HK-2 (cell line): ENCODE data around the gene NPPA.

ENCODE experiments used
- DNase-seq: peaks from one replicate; pipeline ENCODE4 v3.0.0-alpha.2; 2018; ENCODE audit not compliant: unreplicated experiment

The NPPA gene

GRCh38 chr1:11842154-11843041 is 5.2 kb downstream of the NPPA start:
- no peak for DNase-seq

GRCh38 chr1:11841245-11842153 is 6.1 kb downstream of the NPPA start:
- no peak for DNase-seq

- DNase-seq = no peak
Measured at GRCh38 chr1:11839727-11840705, 7.6 kb downstream of the NPPA start.

- DNase-seq = peak; percentile 66
Measured at GRCh38 chr1:11838349-11839272, 9.0 kb downstream of the NPPA start.

DNA sequence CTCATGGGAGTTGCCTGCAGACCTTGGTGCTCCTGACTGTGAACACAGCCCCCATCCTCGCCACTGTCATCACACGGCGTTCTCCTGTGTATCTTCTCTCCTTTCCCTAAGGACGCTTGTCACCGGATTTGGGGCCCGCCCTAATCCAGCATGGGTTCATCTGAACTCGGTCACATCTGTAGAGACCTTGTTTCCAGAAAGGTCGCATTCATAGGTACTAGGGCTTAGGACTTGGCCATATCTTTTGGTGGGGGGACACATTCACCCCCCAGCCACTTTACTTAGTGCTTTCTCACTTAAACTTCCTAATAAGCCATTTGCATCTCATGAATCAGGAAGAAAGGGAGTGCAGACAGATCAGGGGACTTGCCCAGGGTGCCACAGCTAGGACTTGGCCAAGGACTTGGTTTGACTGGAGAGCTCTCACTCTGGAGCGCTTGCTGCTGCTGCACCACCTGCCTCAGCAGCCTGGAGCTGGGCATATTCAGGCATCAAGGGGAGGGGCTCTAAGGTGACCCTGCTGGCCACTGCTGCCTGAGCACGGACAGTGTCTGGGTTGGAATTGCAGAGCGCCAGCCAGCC is 9.7 kb downstream of the NPPA start:
- no peak for DNase-seq

DNA sequence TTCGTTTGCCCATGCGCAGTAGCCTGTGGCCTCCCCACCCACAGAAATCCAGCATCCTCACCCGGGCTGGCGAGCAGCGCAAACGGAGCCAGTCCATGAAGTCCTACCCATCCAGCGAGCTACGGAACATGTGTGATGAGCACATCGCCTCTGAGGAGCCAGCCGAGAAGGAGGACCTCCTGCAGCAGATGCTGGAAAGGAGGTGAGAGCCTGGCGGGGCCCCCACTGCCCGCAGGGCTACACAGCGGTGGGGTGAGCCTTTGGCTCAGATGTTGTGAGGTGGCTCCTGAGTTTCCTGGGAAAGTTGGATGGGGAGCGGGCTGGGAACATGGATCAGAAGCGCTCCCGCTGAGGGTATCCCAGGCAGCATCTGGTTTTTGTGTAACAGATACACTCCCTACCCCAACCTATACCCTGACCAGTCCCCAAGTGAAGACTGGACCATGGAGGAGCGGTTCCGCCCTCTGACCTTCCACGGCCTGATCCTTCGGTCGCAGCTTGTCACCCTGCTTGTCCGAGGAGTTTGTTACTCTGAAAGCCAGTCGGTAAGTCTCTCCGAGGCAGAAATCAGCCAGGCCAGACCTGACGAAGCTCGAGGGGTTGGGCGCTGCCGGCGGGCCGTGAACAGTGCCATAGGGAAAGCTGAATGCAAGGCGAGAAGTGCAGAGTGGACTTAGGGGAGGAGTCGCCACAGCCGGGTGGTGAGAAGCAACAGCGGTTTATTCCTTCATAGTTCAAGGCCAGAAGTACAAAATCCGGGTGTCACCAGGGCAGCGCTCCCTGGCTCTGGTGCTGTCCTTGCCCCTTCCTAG is 10.4 kb downstream of the NPPA start:
- no peak for DNase-seq

DNA sequence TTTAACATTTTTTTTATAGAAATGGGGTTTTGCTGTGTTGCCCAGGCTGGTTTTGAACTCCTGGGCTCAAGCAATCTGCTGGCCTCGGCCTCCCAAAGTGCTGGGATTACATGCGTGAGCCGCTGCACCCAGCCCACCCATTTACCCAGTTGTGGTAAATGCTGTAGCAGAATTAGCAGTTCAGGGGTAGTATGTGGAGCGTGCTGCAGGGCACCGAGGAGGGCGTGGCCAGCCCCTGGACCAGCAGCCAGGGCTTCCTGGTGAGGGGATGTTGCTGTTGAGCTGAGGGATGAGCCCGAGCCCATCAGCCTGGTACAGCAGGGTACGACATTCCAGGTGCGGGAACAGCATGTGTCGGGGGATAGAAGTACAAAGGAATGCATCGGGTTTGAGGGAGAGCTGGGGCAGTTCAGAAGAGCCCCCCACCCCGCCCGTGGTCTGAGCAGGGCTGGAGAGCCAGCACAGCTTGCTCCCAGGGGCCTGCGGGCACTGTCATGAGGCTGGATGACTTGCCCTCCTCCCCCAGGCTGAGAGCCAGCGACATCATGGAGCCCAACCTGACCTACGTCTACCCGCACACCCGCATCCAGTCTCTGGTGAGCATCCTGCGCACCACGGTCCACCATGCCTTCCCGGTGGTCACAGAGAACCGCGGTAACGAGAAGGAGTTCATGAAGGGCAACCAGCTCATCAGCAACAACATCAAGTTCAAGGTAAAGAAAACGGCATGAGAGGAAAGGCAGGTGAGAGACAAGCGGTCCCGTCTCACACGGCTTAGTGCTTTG is 11.9 kb downstream of the NPPA start:
- DNase-seq = no peak

DNA sequence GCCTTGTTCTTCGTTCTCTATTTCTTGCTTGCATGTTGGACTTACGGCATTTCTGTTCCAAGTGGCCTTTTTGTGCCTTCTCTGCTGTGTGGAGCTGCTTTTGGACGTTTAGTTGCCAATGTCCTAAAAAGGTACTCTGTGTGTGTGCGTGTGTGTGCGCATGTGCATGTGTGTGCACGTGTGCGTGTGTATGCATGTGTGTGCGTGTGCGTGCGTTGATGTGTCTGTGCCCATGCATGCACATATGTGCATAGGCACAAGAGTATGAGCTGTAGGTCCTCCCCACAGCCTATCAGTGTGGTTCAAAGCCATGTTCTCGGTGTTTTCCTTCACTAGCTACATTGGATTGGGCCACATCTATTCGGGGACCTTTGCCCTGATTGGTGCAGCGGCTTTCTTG is 13.7 kb downstream of the NPPA start:
- no peak for DNase-seq

DNA sequence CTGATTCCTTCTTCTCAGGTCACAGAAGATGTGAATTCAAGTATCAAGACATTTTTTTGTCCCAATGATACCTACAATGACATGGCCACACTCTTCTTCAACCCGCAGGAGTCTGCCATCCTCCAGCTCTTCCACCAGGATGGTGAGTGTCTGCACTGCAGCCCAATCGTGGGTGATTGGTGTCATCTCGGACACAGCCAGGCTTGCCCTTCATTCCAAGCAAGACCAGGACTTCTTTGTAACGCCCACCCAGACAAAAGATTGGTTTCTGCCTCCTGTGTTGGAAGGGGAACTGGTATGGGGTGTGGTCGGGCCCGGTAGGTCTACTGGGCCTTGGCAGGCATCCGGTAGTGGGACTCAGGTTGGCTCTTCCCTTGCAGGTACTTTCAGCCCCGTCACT is 14.1 kb downstream of the NPPA start:
- DNase-seq = no peak

- DNase-seq = no peak
Measured at GRCh38 chr1:11831945-11832725, 15.4 kb downstream of the NPPA start.

DNA sequence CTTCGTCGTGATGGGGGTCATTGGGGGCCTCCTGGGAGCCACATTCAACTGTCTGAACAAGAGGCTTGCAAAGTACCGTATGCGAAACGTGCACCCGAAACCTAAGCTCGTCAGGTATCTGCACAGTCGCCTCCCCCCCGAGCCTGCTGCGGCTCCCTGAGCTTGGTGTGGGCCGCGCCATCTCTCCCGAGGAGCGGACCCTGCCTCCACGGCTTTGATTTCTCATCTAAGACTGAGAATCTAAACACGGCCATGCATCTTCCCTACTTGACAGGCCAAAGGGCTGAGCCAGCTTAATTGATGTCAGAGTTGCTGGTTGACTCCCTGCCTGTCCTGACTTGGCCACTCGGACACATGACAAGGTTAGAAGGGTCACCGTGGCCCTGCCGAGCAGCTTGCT is 19.1 kb downstream of the NPPA start:
- no peak for DNase-seq

GRCh38 chr1:11826946-11827345 is 20.6 kb downstream of the NPPA start:
- no peak for DNase-seq

GRCh38 chr1:11825131-11825530 is 22.5 kb downstream of the NPPA start:
- DNase-seq = no peak

DNA sequence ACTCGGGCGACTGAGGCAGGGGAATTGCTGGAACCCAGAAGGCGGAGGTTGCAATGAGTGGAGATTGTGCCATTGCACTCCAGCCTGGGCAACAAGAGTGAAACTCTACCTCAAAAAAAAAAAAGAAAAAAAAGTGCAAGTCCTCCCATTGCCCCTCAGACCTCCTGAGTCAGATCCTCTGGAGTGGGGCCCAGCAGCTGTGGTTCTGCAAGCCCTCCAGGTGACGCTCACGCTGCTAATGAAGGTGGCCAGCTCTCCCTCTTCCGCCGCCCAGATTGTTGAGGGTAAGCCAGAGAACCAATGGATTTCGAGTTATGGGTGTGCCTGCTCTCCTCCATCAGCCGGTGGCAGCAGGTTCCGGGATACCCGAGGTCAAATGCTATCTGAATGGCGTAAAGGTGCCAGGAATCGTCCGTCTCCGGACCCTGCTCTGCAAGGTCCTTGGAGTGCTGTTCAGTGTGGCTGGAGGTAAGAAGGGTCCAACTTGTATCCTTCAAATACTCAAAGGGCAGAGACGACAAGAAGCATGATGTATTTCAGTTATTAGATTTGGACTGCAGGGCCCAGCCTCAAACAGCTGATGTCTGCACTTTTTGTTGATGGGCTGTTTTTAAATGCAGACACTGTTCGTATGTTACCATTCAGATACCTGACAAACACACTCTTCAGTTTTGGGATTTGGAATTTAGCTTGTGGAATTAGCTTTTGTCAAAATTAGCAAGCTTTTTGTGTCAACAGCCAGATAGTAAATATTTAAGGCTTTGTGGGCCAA is 24.0 kb downstream of the NPPA start:
- DNase-seq = no peak

GRCh38 chr1:11822091-11822490 is 25.5 kb downstream of the NPPA start:
- DNase-seq = no peak

DNA sequence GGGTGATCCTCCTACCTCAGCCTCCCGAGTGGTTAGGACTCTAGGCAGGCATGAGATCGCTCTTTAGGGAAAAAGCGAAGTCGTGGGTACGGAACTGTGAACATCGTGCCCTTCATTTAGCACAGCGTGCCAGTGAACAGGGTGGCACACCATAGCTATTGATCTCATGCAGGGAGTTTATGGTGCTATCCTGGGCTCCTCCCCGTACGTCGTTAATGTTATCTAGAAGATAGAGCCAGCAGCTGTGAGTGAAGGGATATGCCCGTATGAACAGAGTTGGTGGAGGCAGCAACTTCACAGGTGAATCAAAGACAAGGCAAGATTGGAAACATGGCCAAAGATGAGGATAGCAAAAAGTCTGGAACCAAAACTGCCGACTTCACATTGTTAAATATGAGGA is 30.4 kb downstream of the NPPA start:
- no peak for DNase-seq

DNA sequence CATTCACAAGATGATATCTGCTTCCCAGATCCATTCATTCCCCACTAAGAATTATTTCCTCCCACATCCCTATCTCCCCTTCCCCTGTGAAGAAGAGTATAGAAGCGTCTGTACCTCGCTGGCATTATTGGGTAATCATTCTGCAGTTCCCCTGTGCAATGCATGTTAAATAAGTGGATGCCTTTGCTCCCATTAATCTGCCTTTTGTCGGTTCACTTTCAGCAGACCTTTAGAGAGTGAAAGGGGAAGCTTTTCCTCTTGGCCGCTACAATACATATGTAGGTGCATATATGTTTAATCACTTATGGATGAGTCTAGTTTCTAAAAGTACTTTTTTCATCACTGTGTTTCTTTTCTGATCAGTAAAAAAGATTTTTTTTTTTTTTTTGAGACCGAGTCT is 34.6 kb downstream of the NPPA start:
- DNase-seq = no peak
